Gastrocnemius medialis (tissue), 4 donors: ENCODE measurements around the gene DMRT1. TPM values are rescaled to one million over a fixed set of nuclear protein-coding genes. Genes with fewer than 3 reads are reported as not detected.

Experiments used
- ATAC-seq, 2 donors: fragments of 150-250 bp; one replicate each; pipeline ENCODE4 v1.9.1; 2016
- DNase-seq, 2 donors: peaks; one replicate each; pipeline ENCODE4 v3.0.0-alpha.2; 2019
- H3K27ac ChIP-seq, 4 donors: fragments of 200-600 bp; sonication (generic); 1 replicate in 1 of 4; 2 replicates in 3 of 4; pipeline ENCODE4 v1.5.1; 2016 to 2018; ENCODE audit warnings: mild to moderate bottlenecking in 2 of 4, moderate library complexity in 1 of 4
- H3K27me3 ChIP-seq, 3 donors: fragments of 200-600 bp; sonication (generic) in 2 of 3; 1 replicate in 1 of 3; 2 replicates in 2 of 3; pipeline versions ENCODE4 v1.5.1 to v1.6.0; 2016 to 2019; ENCODE audit warnings: mild to moderate bottlenecking in 1 of 3, moderate library complexity in 1 of 3
- H3K36me3 ChIP-seq, 2 donors: fragments of 200-600 bp; sonication (generic) in 1 of 2; one replicate each; pipeline ENCODE4 v1.5.1; 2017 to 2018
- H3K4me1 ChIP-seq, 2 donors: fragments of 200-600 bp; sonication (generic) in 1 of 2; one replicate each; pipeline ENCODE4 v1.5.1; 2016 to 2017; ENCODE audit warnings: mild to moderate bottlenecking in 2 of 2
- H3K4me3 ChIP-seq, 4 donors: fragments of 200-600 bp; sonication (generic) in 3 of 4; 1 replicate in 1 of 4; 2 replicates in 3 of 4; pipeline ENCODE4 v1.5.1; 2016 to 2019; ENCODE audit warnings: mild to moderate bottlenecking in 2 of 4
- H3K9me3 ChIP-seq, 3 donors: fragments of 200-600 bp; sonication (generic) in 2 of 3; 1 replicate in 1 of 3; 2 replicates in 2 of 3; pipeline ENCODE4 v1.5.1; 2016 to 2019
- POLR2A ChIP-seq, 2 donors: fragments of 450-650 bp; IDR thresholded peaks; one replicate each; pipeline ENCODE4 v1.6.1; 2017; ENCODE audit warnings: antibody characterized with exemption in 2 of 2, mild to moderate bottlenecking in 2 of 2, moderate library complexity in 2 of 2
- in situ Hi-C, 4 donors: fragments of 200-750 bp; cut with MboI; loops; one replicate each; pipeline versions ENCODE4 v1.15.0 to v1.8.0; 2017; ENCODE audit warnings: low sequenced_read_pairs in 4 of 4
- intact Hi-C: fragments of 100-400 bp; cut with DNase I; formaldehyde crosslinking; loops from one replicate; pipeline ENCODE4 v1.15.1; 2023; ENCODE audit warnings: low total_unique reads
- total RNA-seq, 4 donors: library from RNA; depleted of rRNA; stranded (reverse); fragments of >200 nt; gene quantifications; one replicate each; pipeline versions ENCODE4 v1.1.0 to v1.2.3, GENCODE V29; 2016
- TF ChIP-seq, protein P1 (sequence below), 5 experiments: fragments of 450-650 bp in 3 of 5; fragments of 200-600 bp in 2 of 5; sonication (generic) in 2 of 5; IDR thresholded peaks in 4 of 5; conservative IDR thresholded peaks in 1 of 5; 1 replicate in 4 of 5; 2 replicates in 1 of 5; pipeline ENCODE4 v1.5.1; 2016 to 2019; ENCODE audit warnings: antibody characterized with exemption in 5 of 5, mild to moderate bottlenecking in 3 of 5, moderate library complexity in 3 of 5

DMRT1 gene
- total RNA-seq, 4 donors from 2014 or later: 0.91 TPM; not detected in 3

DNA sequence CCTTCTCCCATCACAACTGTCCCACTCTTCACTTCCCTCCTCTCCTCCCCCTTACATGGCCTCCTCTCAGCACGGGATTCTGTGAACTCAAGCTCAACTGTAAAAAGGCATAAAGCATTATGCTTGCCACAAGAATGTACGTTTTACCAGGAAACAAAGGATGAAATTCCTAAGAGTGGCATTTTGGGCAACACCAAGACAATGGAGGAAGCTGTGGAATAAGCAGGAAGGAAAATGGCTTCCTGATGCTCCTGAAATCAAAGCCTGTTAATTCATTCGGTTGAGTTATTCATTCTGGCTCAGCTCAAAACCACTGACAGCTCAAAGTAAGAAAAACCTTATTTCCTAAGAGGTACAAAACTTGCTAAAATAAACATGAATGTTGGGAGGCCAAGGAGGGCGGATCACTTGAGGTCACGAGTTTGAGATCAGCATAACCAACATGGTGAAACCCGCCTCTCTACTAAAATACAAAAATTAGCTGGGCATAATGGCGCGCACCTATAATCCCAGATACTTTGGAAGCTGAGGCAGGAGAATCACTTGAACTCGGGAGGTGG, 40.8 kb upstream of the DMRT1 start:
- in situ Hi-C loops: no loop called here
- no peaks in the 10 kb centered on the region for H3K4me1 ChIP-seq
- intact Hi-C loops: loop anchor here (10.0 kb wide), 1 partner anchor 416 kb away; no protein-coding TSS in a partner anchor
- no peaks in the 10 kb centered on the region for H3K36me3 ChIP-seq
- no peak for TF ChIP-seq POLR2A (IDR thresholded peaks at IDR 0.05)
- TF ChIP-seq, protein P1, sequence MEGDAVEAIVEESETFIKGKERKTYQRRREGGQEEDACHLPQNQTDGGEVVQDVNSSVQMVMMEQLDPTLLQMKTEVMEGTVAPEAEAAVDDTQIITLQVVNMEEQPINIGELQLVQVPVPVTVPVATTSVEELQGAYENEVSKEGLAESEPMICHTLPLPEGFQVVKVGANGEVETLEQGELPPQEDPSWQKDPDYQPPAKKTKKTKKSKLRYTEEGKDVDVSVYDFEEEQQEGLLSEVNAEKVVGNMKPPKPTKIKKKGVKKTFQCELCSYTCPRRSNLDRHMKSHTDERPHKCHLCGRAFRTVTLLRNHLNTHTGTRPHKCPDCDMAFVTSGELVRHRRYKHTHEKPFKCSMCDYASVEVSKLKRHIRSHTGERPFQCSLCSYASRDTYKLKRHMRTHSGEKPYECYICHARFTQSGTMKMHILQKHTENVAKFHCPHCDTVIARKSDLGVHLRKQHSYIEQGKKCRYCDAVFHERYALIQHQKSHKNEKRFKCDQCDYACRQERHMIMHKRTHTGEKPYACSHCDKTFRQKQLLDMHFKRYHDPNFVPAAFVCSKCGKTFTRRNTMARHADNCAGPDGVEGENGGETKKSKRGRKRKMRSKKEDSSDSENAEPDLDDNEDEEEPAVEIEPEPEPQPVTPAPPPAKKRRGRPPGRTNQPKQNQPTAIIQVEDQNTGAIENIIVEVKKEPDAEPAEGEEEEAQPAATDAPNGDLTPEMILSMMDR (IDR thresholded peaks at IDR 0.05 in 4 of 5, conservative IDR thresholded peaks at IDR 0.05 in 1 of 5): no peak
- DNase-seq (no peak), ATAC-seq (no peak)
- H3K27me3 ChIP-seq: no peaks in the 10 kb centered on the region
- no peak overlapping the region for H3K27ac ChIP-seq
- no peaks in the 10 kb centered on the region for H3K9me3 ChIP-seq
- no peak overlapping the region for H3K4me3 ChIP-seq

DNA sequence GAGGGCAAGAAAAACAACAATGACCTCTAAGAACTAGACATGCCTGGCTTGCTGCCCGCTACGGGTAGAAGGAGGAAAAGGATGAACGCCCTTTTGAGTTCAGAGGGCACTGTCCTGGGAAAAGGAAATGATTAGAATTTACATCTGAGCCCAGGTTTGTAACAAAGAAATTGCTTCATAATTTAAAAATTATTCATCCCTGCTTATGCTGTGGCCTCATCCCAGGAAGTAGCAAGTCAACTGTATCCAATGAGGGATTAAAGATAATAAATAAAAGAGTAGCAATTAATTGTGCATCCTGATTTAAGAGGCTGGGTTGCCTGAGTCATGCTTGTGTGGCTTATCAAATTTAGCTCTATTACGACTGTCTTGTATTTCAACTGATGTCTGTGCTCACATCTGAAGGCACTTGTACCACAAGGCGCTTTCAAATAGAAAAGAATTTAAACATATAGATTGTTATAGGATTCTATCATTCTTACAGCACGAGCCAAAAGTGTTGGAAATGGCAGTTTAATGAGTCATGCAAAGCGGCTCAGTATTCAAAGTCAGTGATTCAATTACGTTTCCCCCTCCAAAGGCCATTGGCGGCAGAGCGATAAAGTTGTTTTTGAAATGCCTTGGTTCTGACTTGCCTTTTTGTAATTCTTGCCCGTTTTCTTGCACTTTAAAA, 40.0 kb upstream of the DMRT1 start:
- in situ Hi-C loops (no loop called here), intact Hi-C loops (loop anchor here (10.0 kb wide), 1 partner anchor 417 kb away; no protein-coding TSS in a partner anchor)
- Histone ChIP-seq H3K27me3 (no peaks in the 10 kb centered on the region), H3K4me1 (no peaks in the 10 kb centered on the region), H3K9me3 (no peaks in the 10 kb centered on the region), H3K36me3 (no peaks in the 10 kb centered on the region), H3K4me3 (no peak overlapping the region), H3K27ac (no peak overlapping the region)
- ATAC-seq (no peak), DNase-seq (no peak)
- TF ChIP-seq POLR2A (IDR thresholded peaks at IDR 0.05): no peak
- TF ChIP-seq, protein P1 (IDR thresholded peaks at IDR 0.05 in 4 of 5, conservative IDR thresholded peaks at IDR 0.05 in 1 of 5): no peak

DNA sequence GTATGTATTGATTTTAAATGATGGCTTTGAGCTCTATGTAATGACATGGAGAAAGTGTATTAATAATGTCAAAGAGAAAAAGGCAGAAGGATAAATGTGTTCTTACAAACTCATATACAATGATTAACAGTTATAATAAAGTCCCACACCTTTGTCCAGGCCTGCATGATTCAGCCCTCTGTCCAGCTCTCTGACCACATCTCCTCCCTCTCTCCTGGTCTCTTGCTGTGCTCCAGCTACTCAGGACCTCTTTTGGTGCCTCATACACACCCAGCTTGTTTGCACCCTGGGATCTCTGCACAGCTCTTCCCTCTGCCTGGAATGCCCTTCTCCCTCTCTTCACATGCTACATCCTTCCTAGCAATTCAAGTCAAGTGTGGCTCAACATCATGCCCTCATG, 37.5 kb upstream of the DMRT1 start:
- Histone ChIP-seq H3K27me3 (no peaks in the 10 kb centered on the region), H3K4me3 (no peak overlapping the region), H3K4me1 (no peaks in the 10 kb centered on the region), H3K27ac (no peak overlapping the region), H3K36me3 (no peaks in the 10 kb centered on the region), H3K9me3 (no peaks in the 10 kb centered on the region)
- TF ChIP-seq, protein P1 (IDR thresholded peaks at IDR 0.05 in 4 of 5, conservative IDR thresholded peaks at IDR 0.05 in 1 of 5): no peak
- no peak for TF ChIP-seq POLR2A (IDR thresholded peaks at IDR 0.05)
- DNase-seq: no peak
- no peak for ATAC-seq
- in situ Hi-C loops (no loop called here), intact Hi-C loops (loop anchor here (10.0 kb wide), 1 partner anchor 419 kb away; no protein-coding TSS in a partner anchor)

DNA sequence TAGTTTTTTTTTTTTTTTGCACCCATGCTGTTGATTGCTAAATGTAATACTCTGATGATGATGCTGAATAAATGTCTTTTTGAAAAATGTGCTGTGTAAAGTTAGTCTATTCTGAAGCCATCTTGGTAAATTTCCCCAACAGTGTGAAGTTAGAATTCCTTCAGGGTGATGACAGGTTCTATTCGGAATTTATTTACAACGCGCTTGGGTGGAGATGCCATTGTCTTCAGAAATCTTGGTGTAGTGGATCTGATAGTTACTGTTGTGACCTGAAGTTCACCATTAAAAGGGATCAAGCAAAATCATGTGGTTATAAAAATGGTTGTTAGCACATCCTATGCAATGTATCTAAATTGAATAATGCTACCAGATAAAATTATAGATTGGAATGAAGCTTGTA, 36.3 kb upstream of the DMRT1 start:
- no peaks in the 10 kb centered on the region for H3K9me3 ChIP-seq
- intact Hi-C loops: loop anchor here (10.0 kb wide), 1 partner anchor 420 kb away; no protein-coding TSS in a partner anchor
- no peak overlapping the region for H3K4me3 ChIP-seq
- TF ChIP-seq, protein P1 (IDR thresholded peaks at IDR 0.05 in 4 of 5, conservative IDR thresholded peaks at IDR 0.05 in 1 of 5): no peak
- no peak for TF ChIP-seq POLR2A (IDR thresholded peaks at IDR 0.05)
- DNase-seq: no peak
- H3K27ac ChIP-seq: no peak overlapping the region
- H3K27me3 ChIP-seq: no peaks in the 10 kb centered on the region
- H3K4me1 ChIP-seq: no peaks in the 10 kb centered on the region
- H3K36me3 ChIP-seq: no peaks in the 10 kb centered on the region
- in situ Hi-C loops: no loop called here
- no peak for ATAC-seq
